Measurements from ENCODE around the gene GNAO1. TPM values are rescaled to one million over a fixed set of nuclear protein-coding genes. Genes with fewer than 3 reads are reported as not detected.

Gene GNAO1
- total RNA-seq, 4 donors from 2014 or later, result 0.50 to 1.5 (median 0.66) TPM

DNA sequence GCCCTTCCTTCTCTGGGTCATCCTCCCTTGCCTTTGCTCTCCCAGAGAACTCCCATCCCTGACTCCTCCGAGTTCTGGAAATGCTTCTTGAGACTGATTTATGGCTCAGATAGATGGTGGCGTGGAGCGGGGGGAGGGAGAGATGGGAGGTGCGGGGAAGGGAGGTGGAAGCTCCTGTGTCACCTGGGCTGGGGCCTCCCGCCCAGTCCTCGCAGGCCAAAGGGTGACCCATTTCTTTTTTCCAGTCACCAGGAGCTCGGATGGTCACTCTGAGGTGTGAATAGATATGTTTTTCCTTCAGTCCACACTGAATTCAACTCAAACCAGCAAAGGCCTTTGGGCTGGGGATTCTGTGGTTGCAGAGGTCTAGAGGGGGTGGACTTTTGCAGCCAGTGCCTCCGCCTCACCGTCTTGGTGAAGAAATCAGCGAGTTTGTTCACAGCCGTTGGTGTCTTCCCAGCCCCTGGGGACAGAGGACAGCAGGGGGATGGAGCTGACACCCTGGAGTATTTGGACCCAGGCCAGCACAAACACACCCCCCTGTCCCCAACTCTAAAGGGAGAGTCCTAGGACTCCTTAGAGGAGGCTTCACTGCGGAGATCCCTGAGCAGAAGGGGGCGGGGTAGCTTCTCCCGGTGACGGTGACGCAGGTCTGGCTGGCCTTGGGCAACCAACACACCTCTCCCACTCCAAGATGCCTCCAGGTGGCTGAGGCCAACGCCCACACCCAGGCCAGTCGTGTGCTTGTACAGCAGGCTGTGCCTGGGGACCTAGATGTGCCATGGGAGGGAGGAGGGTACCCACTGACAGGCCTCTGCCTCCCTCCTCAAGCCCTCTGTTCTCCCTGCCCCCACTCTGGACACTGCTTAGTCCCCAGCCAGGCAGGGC, 153.5 kb downstream of the GNAO1 start:
- WGBS, 2 donors, result 70 to 81% methylated on average over 4 to 5 of the region's 18 CpGs
- H3K4me1 ChIP-seq, result peaks cover 0 to 43% (median 5%) of the 10 kb centered on the region in 3 donors
- no peaks in the 10 kb centered on the region for H3K36me3 ChIP-seq
- DNase-seq, result no peak
- intact Hi-C loops (cut with DNase I), result no loop called here
- no peak overlapping the region for H3K4me3 ChIP-seq
- H3K27ac ChIP-seq, result no peak overlapping the region
- no peak for TF ChIP-seq POLR2A (IDR thresholded peaks at IDR 0.05)
- TF ChIP-seq CTCF (IDR thresholded peaks at IDR 0.05), result no peak
- H3K9me3 ChIP-seq, result no peaks in the 10 kb centered on the region
- no peaks in the 10 kb centered on the region for H3K27me3 ChIP-seq

- Histone ChIP-seq H3K27ac (no peak overlapping the region), H3K4me1 (peaks cover 0 to 36% (median 5%) of the 10 kb centered on the region in 3 donors), H3K9me3 (no peaks in the 10 kb centered on the region), H3K27me3 (no peaks in the 10 kb centered on the region), H3K4me3 (no peak overlapping the region), H3K36me3 (no peaks in the 10 kb centered on the region)
- DNase-seq, result no peak
- TF ChIP-seq POLR2A (IDR thresholded peaks at IDR 0.05) (no peak), CTCF (IDR thresholded peaks at IDR 0.05) (no peak)
- intact Hi-C loops (cut with DNase I), result no loop called here
- WGBS, 2 donors, result 61 to 86% methylated on average over 3 to 5 of the region's 13 CpGs
Measured at GRCh38 chr16:56345406-56346050, 154.2 kb downstream of the GNAO1 start.

DNA sequence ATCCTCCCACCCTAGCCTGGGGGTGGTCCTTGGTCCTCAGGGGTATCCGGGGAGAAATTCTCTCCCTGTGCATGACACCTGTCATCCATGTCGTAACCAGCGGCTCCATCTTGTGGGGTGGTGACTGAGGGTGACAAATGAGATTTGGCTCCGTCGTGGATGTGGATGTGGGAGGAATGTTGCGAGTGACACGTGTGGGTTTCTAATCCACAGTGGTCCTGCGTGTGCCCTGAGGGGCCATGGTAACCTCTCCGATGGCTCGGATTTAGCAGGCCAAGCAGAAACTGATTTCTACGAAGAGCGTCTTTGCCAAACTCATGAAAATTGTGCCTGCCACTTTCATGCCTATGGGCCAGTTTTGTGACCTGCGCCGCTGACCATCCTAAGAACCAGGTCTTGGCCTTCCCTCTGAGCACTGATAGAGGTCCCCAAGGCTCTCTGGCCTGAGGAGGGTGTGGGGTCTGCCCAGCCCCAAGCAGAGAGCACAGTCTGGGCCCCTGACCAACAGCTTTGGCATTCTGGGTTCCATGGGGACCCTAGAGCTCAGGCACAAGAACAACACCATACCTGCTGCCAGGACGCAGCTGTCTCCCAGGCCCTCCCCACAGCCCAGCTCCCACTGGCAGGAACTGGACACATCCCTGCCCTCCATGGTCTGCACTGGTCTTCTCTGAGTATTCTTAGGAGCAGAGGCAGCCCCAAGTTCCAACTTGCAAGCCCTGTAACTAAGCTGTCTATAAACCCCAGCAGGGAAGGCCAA, 155.0 kb downstream of the GNAO1 start:
- intact Hi-C loops (cut with DNase I), result no loop called here
- no peaks in the 10 kb centered on the region for H3K36me3 ChIP-seq
- no peak for DNase-seq

GRCh38 chr16:56347166-56347565, 155.9 kb downstream of the GNAO1 start:
- H3K4me1 ChIP-seq, result peaks cover 0 to 24% (median 5%) of the 10 kb centered on the region in 3 donors
- intact Hi-C loops (cut with DNase I), result no loop called here
- no peaks in the 10 kb centered on the region for H3K9me3 ChIP-seq
- no peak overlapping the region for H3K4me3 ChIP-seq
- no peaks in the 10 kb centered on the region for H3K36me3 ChIP-seq
- TF ChIP-seq CTCF (IDR thresholded peaks at IDR 0.05), result no peak
- no peak for TF ChIP-seq POLR2A (IDR thresholded peaks at IDR 0.05)
- 93% methylated on average over 3 of the region's 8 CpGs; no CpG with 5 or more reads in 1 of the 2 donors for WGBS, 2 donors
- H3K27ac ChIP-seq, result no peak overlapping the region
- no peak for DNase-seq
- H3K27me3 ChIP-seq, result no peaks in the 10 kb centered on the region

More for the DNA sequence above, 155.0 kb downstream of the GNAO1 start:
- peaks cover 0 to 31% (median 5%) of the 10 kb centered on the region in 3 donors for H3K4me1 ChIP-seq
- H3K4me3 ChIP-seq, result no peak overlapping the region
- 80 to 89% methylated on average over 9 of the region's 15 CpGs for WGBS, 2 donors
- TF ChIP-seq CTCF (IDR thresholded peaks at IDR 0.05), result no peak
- TF ChIP-seq POLR2A (IDR thresholded peaks at IDR 0.05), result no peak
- no peaks in the 10 kb centered on the region for H3K9me3 ChIP-seq
- H3K27me3 ChIP-seq, result no peaks in the 10 kb centered on the region
- no peak overlapping the region for H3K27ac ChIP-seq

Data from esophagus squamous epithelium (tissue), 5 donors.